ENCODE results near the gene PIWIL1.

DNA sequence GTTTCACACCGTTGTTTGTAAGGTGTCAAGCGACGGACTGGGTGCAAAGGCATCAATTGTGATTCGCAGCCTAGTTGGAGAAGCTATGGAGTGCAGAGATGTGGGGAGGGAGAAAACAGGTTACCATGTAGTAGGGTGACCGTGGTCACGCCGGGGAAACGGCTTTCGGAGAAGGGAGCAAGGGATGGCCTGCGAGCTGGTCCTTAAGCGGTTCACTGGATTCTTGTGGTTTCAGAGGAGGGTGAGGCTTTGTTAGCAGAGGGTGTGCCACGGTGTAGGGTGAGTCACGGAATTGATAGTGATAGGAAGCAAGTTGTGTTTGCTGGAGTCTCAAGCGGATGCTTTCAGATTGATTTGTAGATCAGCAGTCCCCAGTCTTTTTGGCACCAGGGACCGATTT lies 2.3 kb downstream of the PIWIL1 start:
- TF ChIP-seq POLR2A (IDR thresholded peaks at IDR 0.05), result no peak
- TF ChIP-seq, protein P1, sequence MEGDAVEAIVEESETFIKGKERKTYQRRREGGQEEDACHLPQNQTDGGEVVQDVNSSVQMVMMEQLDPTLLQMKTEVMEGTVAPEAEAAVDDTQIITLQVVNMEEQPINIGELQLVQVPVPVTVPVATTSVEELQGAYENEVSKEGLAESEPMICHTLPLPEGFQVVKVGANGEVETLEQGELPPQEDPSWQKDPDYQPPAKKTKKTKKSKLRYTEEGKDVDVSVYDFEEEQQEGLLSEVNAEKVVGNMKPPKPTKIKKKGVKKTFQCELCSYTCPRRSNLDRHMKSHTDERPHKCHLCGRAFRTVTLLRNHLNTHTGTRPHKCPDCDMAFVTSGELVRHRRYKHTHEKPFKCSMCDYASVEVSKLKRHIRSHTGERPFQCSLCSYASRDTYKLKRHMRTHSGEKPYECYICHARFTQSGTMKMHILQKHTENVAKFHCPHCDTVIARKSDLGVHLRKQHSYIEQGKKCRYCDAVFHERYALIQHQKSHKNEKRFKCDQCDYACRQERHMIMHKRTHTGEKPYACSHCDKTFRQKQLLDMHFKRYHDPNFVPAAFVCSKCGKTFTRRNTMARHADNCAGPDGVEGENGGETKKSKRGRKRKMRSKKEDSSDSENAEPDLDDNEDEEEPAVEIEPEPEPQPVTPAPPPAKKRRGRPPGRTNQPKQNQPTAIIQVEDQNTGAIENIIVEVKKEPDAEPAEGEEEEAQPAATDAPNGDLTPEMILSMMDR (IDR thresholded peaks at IDR 0.05), result no peak
